Activated T-helper 9 cell treated with anti-CD3 and anti-CD28 coated beads, Interleukin-2, amount 50 U/mL, for 16 hours (primary cell): Measurements from ENCODE around the gene PNPLA7.
"Not testable (repeated sequence)": the region's sequence is repeated elsewhere in the genome, so short reads cannot be mapped to it uniquely, and the experiment has no call there.

Experiments used
- DNase-seq: peaks from one replicate; pipeline ENCODE4 v3.0.0-alpha.2; 2020; ENCODE audit warnings: low read depth

The PNPLA7 gene

GRCh38 chr9:137513801-137514570 lies 36.2 kb downstream of the PNPLA7 start:
- not testable (repeated sequence) for DNase-seq

- DNase-seq: not testable (repeated sequence)
These were observed 37.1 kb downstream of the PNPLA7 start for GRCh38 chr9:137513136-137513535.

- DNase-seq: no peak
These were observed 38.3 kb downstream of the PNPLA7 start for GRCh38 chr9:137511758-137512463.

GRCh38 chr9:137511126-137511525 lies 39.1 kb downstream of the PNPLA7 start:
- DNase-seq: not testable (repeated sequence)

- no peak for DNase-seq
These were observed 41.0 kb downstream of the PNPLA7 start for GRCh38 chr9:137509198-137509597.

- DNase-seq: no peak
These were observed 43.5 kb downstream of the PNPLA7 start for GRCh38 chr9:137506702-137507171.

- no peak for DNase-seq
These were observed 43.9 kb downstream of the PNPLA7 start for GRCh38 chr9:137506274-137506673.

GRCh38 chr9:137505421-137506140 lies 44.6 kb downstream of the PNPLA7 start:
- DNase-seq: no peak

- DNase-seq: no peak
These were observed 45.8 kb downstream of the PNPLA7 start for GRCh38 chr9:137504432-137504777.

- DNase-seq: no peak
These were observed 47.9 kb downstream of the PNPLA7 start for GRCh38 chr9:137502008-137502911.

GRCh38 chr9:137501457-137501856 lies 48.7 kb downstream of the PNPLA7 start:
- DNase-seq: no peak

GRCh38 chr9:137500666-137501397 lies 49.4 kb downstream of the PNPLA7 start:
- DNase-seq: no peak

GRCh38 chr9:137499858-137500661 lies 50.1 kb downstream of the PNPLA7 start:
- no peak for DNase-seq

GRCh38 chr9:137499416-137499815 lies 50.8 kb downstream of the PNPLA7 start:
- DNase-seq: no peak

- no peak for DNase-seq
These were observed 51.5 kb downstream of the PNPLA7 start for GRCh38 chr9:137498720-137499150.

GRCh38 chr9:137497921-137498719 lies 52.1 kb downstream of the PNPLA7 start:
- DNase-seq: no peak

GRCh38 chr9:137496601-137497375 lies 53.4 kb downstream of the PNPLA7 start:
- DNase-seq: no peak

- DNase-seq: no peak
These were observed 55.5 kb downstream of the PNPLA7 start for GRCh38 chr9:137494550-137495351.
